Measurements from ENCODE around the gene C2CD3.

DNA sequence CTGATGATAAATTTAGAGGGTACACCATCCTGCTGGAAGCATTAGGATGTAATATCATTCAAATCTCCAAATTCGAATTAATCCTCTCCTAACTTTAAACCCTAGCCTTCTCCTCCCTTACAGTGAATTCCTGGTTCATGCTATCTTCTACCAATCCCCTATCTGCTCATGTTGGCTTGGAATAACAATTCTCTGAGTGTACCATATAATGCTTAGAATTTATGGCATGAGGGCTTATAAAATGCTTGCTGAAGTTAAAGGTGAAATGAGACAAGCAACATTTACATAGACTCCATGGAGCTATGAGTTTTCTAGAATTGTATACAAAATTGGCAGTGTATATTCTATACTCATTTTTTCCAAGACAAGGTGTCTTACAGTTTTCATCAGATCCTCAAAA, 79.3 kb downstream of the C2CD3 start:
- TF ChIP-seq HMBOX1 (IDR thresholded peaks at IDR 0.05): no peak
- no peak for TF ChIP-seq TSHZ1 (CRISPR knock-in tag; IDR thresholded peaks at IDR 0.05)
- TF ChIP-seq USF1 (CRISPR knock-in tag; IDR thresholded peaks at IDR 0.05): no peak
